ENCODE measurements around the gene TIMP2. TPM values are rescaled to one million over a fixed set of nuclear protein-coding genes. Genes with fewer than 3 reads are reported as not detected.

Gene TIMP2
- total RNA-seq, 1 experiment from 2014 or later = 64.8 TPM

GRCh38 chr17:78832541-78832810 lies 92.7 kb downstream of the TIMP2 start:
- Histone ChIP-seq H3K79me2 (ENCODE audit: insufficient read depth, low read length) (peaks cover 99% of the 10 kb centered on the region), H3K27ac (ENCODE audit: low read depth, low read length) (no peak overlapping the region), H3K9me2 (ENCODE audit: insufficient read depth) (no peaks in the 10 kb centered on the region), H3K4me1 (ENCODE audit: control insufficient read depth in 1 of 2, insufficient read depth in 2 of 2, low read length in 2 of 2) (no peaks in the 10 kb centered on the region), H3K4me3 (replicated peaks in 1 of 2; ENCODE audit: low read depth in 1 of 2, low read length in 2 of 2) (no peak overlapping the region), H3K9me3 (ENCODE audit: control insufficient read depth in 1 of 2, insufficient read depth in 1 of 2, low read depth in 1 of 2, low read length in 2 of 2) (no peaks in the 10 kb centered on the region), H3K4me2 (ENCODE audit: low read length) (no peak overlapping the region), H3K9ac (ENCODE audit: low read length) (no peak overlapping the region), H4K20me1 (ENCODE audit: insufficient read depth) (peaks cover 10% of the 10 kb centered on the region; the same call in 1 of the 2 replicates), H3K36me3 (ENCODE audit: control insufficient read depth in 1 of 2, insufficient read depth in 2 of 2, low read length in 2 of 2) (peaks cover 78 to 97% of the 10 kb centered on the region in 2 experiments; a peak in 3 of 4 replicates), H2AFZ (ENCODE audit: low read depth, low read length, poor library complexity, severe bottlenecking) (no peak overlapping the region), H3K27me3 (ENCODE audit: insufficient read depth, low read length) (no peaks in the 10 kb centered on the region)
- ATAC-seq = no peak
- ChIA-PET RAD21 (ENCODE audit: low non-redundant PET in 1 of 2, low total read pairs in 2 of 2, uncharacterized antibody in 2 of 2, unreplicated experiment in 2 of 2) (no interaction called here), CTCF (no interaction called here), POLR2A (interaction anchor here (1.2 kb wide), 1 partner anchor 10 kb away, joined by 3 read pairs; no protein-coding TSS in a partner anchor)
- intact Hi-C loops (cut with micrococcal nuclease) = no loop called here
- DNase-seq (ENCODE audit: low read depth, low spot score) = no peak
- no TSS peak for BruUV-seq (replicated peaks)
- TF ChIP-seq ZFX (IDR thresholded peaks at IDR 0.05) = no peak
- no peak for TF ChIP-seq POLR2AphosphoS5 (IDR thresholded peaks at IDR 0.05; ENCODE audit: low read depth, low read length)
- no peak for TF ChIP-seq SP1 (IDR thresholded peaks at IDR 0.05; ENCODE audit: low read depth)
- no peak for TF ChIP-seq EZH2 (IDR thresholded peaks at IDR 0.05)
- no peak for TF ChIP-seq POLR2A (IDR thresholded peaks at IDR 0.05; ENCODE audit: borderline replicate concordance, extremely low read depth, insufficient read depth, insufficient read length)

GRCh38 chr17:78831688-78832540 lies 93.3 kb downstream of the TIMP2 start:
- H3K79me2 ChIP-seq (ENCODE audit: insufficient read depth, low read length) = peaks cover 97% of the 10 kb centered on the region
- ChIA-PET CTCF (interaction anchor here (0.8 kb wide), 1 partner anchor 34 kb away, joined by 3 read pairs; no protein-coding TSS in a partner anchor), POLR2A (interaction anchor here (1.2 kb wide), 1 partner anchor 9 kb away, joined by 3 read pairs; no protein-coding TSS in a partner anchor), RAD21 (ENCODE audit: low non-redundant PET in 1 of 2, low total read pairs in 2 of 2, uncharacterized antibody in 2 of 2, unreplicated experiment in 2 of 2) (no interaction called here)
- DNase-seq (ENCODE audit: low read depth, low spot score) (no peak), ATAC-seq (no peak)
- H3K9me2 ChIP-seq (ENCODE audit: insufficient read depth) = no peaks in the 10 kb centered on the region
- H3K4me2 ChIP-seq (ENCODE audit: low read length) = no peak overlapping the region
- peaks cover 78 to 95% of the 10 kb centered on the region in 2 experiments; a peak in 3 of 4 replicates for H3K36me3 ChIP-seq (ENCODE audit: control insufficient read depth in 1 of 2, insufficient read depth in 2 of 2, low read length in 2 of 2)
- TF ChIP-seq EGR1 (IDR thresholded peaks at IDR 0.05; ENCODE audit: low read depth) = no peak
- H3K9ac ChIP-seq (ENCODE audit: low read length) = no peak overlapping the region
- H3K9me3 ChIP-seq (ENCODE audit: control insufficient read depth in 1 of 2, insufficient read depth in 1 of 2, low read depth in 1 of 2, low read length in 2 of 2) = no peaks in the 10 kb centered on the region
- BruUV-seq (replicated peaks) = no TSS peak
- intact Hi-C loops (cut with micrococcal nuclease) = no loop called here
- no peaks in the 10 kb centered on the region for H3K4me1 ChIP-seq (ENCODE audit: control insufficient read depth in 1 of 2, insufficient read depth in 2 of 2, low read length in 2 of 2)
- no peak overlapping the region for H3K27ac ChIP-seq (ENCODE audit: low read depth, low read length)
- H2AFZ ChIP-seq (ENCODE audit: low read depth, low read length, poor library complexity, severe bottlenecking) = no peak overlapping the region
- no peak overlapping the region for H3K4me3 ChIP-seq (replicated peaks in 1 of 2; ENCODE audit: low read depth in 1 of 2, low read length in 2 of 2)
- no peaks in the 10 kb centered on the region for H3K27me3 ChIP-seq (ENCODE audit: insufficient read depth, low read length)
- peaks cover 8% of the 10 kb centered on the region; the same call in 1 of the 2 replicates for H4K20me1 ChIP-seq (ENCODE audit: insufficient read depth)

Measured in HCT116 (cell line).